Activated naive CD8-positive, alpha-beta T cell treated with anti-CD3 and anti-CD28 coated beads, Interleukin-2, amount 50 U/mL, for 24 hours (primary cell): ENCODE measurements around the gene PFN1.

Source experiments
- ATAC-seq: fragments of 150-1000 bp; cut with Tn5 transposase; one replicate; pipeline ENCODE4 v1.10.0; 2021
- DNase-seq: peaks from one replicate; pipeline ENCODE4 v3.0.0; 2021
- H3K27ac Mint-ChIP-seq: one replicate; pipeline ENCODE4 v1.8.0; 2021; ENCODE audit warnings: mild to moderate bottlenecking, mixed read lengths
- H3K27me3 Mint-ChIP-seq: one replicate; pipeline ENCODE4 v1.8.0; 2021; ENCODE audit warnings: mixed read lengths
- H3K36me3 Mint-ChIP-seq: one replicate; pipeline ENCODE4 v1.8.0; 2021; ENCODE audit warnings: low read depth, mixed read lengths
- H3K4me1 Mint-ChIP-seq: one replicate; pipeline ENCODE4 v1.8.0; 2021; ENCODE audit warnings: mixed read lengths
- H3K4me3 Mint-ChIP-seq: one replicate; pipeline ENCODE4 v1.8.0; 2021; ENCODE audit warnings: mild to moderate bottlenecking, moderate library complexity, mixed read lengths
- H3K9me3 Mint-ChIP-seq: one replicate; pipeline ENCODE4 v1.8.0; 2021; ENCODE audit warnings: mixed read lengths

The PFN1 gene

DNA sequence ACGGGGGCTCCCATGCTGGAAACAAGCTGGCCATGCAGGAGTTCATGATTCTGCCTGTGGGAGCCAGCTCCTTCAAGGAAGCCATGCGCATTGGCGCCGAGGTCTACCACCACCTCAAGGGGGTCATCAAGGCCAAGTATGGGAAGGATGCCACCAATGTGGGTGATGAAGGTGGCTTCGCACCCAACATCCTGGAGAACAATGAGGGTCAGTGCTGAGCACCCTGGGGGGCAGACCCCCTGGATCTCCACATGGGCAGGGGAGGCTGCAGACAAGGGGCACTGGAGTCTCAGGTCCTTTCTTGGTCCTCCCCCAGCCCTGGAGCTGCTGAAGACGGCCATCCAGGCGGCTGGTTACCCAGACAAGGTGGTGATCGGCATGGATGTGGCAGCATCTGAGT lies 6.8 kb upstream of the PFN1 start:
- ATAC-seq: no peak
- Mint-ChIP-seq H3K36me3 (peaks cover 3% of the 10 kb centered on the region), H3K4me1 (peaks cover 18% of the 10 kb centered on the region), H3K4me3 (no peak overlapping the region), H3K27ac (no peak overlapping the region), H3K27me3 (no peaks in the 10 kb centered on the region), H3K9me3 (no peaks in the 10 kb centered on the region)
- DNase-seq: no peak

GRCh38 chr17:4953451-4953961 lies 5.2 kb upstream of the PFN1 start:
- H3K9me3 Mint-ChIP-seq: no peaks in the 10 kb centered on the region
- peaks cover 20% of the 10 kb centered on the region for H3K4me1 Mint-ChIP-seq
- DNase-seq (no peak), ATAC-seq (no peak)
- H3K27me3 Mint-ChIP-seq: peaks cover 1% of the 10 kb centered on the region
- H3K27ac Mint-ChIP-seq: no peak overlapping the region
- H3K4me3 Mint-ChIP-seq: no peak overlapping the region
- peaks cover 3% of the 10 kb centered on the region for H3K36me3 Mint-ChIP-seq

- Mint-ChIP-seq H3K4me3 (peak overlapping the region; percentile 99), H3K4me1 (peaks cover 24% of the 10 kb centered on the region), H3K36me3 (peaks cover 13% of the 10 kb centered on the region), H3K27me3 (peaks cover 1% of the 10 kb centered on the region), H3K9me3 (no peaks in the 10 kb centered on the region), H3K27ac (peak overlapping the region; percentile 92)
- ATAC-seq (no peak), DNase-seq (no peak)
These were observed 3.2 kb upstream of the PFN1 start for GRCh38 chr17:4951486-4951885.

- ATAC-seq (no peak), DNase-seq (peak; percentile 28)
- Mint-ChIP-seq H3K9me3 (no peaks in the 10 kb centered on the region), H3K27ac (peak within 1 kb of the TSS; percentile 92), H3K36me3 (peaks cover 20% of the 10 kb centered on the region), H3K4me3 (peak within 1 kb of the TSS; percentile 99), H3K4me1 (peaks cover 29% of the 10 kb centered on the region), H3K27me3 (peaks cover 1% of the 10 kb centered on the region)
These were observed 2.4 kb upstream of the PFN1 start, which contains the start of gene ENO3 for GRCh38 chr17:4950746-4951204. Gene ENO3 (plus strand): TSS chr17:4951119. CDS start chr17:4951830, 711 bp downstream.

DNA sequence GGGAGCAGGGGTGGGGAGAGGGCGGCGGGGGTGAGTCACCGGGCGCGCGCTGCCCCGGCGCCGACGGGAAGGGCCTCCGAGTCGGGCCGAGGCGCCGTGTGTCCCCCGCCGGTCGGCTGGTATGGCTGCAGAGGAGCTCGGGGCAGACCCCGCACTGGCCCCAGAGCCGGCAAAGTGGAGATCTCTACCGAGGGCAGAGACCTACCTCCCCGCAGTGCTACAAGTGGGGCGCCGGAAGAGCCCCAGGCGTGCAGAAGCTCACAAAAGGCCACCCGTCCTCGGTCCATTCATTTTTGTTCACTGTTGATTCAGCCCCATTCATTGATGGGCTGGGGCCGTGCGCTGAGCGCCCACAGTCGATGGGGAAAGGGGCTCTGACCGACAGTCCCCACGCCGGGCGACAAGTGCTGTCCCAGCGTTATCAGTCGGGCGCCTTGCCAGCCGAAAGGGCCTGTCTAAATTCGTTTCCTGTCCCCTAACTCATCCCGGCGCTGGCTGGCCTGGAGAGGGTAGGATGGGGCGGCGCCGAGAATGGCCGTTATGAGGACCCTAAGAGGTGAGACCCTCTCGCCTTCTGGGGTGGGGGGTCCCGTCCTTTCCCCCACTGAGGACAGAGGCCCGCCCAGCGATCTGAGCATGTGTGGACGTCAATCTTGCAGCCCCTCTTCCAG lies 1.9 kb upstream of the PFN1 start:
- Mint-ChIP-seq H3K27me3 (peaks cover 1% of the 10 kb centered on the region), H3K4me3 (peak overlapping the region; percentile 99), H3K27ac (peak overlapping the region; percentile 92), H3K36me3 (peaks cover 26% of the 10 kb centered on the region), H3K4me1 (peaks cover 35% of the 10 kb centered on the region), H3K9me3 (no peaks in the 10 kb centered on the region)
- DNase-seq: peak; percentile 48
- ATAC-seq: peak; percentile 11

- H3K27ac Mint-ChIP-seq: peak overlapping the region; percentile 92
- DNase-seq: peak; percentile 79
- peaks cover 1% of the 10 kb centered on the region for H3K27me3 Mint-ChIP-seq
- H3K4me3 Mint-ChIP-seq: peak overlapping the region; percentile 99
- peaks cover 42% of the 10 kb centered on the region for H3K4me1 Mint-ChIP-seq
- ATAC-seq: peak; percentile 16
- peaks cover 32% of the 10 kb centered on the region for H3K36me3 Mint-ChIP-seq
- H3K9me3 Mint-ChIP-seq: no peaks in the 10 kb centered on the region
These were observed 1.2 kb upstream of the PFN1 start for GRCh38 chr17:4949321-4950074.

DNA sequence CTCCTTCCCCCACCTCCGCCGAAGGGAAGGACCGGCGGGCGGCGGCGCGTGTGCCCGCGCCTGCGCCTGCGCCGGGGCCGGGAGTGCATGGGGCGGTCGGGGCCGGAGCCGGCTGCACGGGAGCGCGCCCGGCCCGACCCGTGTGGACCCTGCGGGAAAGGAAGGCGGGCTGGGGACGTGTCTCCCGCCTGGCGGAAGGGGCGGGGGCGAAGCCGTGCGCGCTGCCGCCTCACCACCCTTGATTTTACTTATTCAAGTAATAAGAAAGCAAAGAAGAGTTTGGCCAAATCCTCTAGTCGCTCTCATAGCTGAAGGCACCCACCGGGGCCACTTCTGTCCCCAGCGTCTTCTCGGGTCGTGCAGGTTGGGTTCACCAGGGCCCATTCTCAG lies 596 bp upstream of the PFN1 start:
- Mint-ChIP-seq H3K36me3 (peaks cover 36% of the 10 kb centered on the region), H3K27me3 (peaks cover 1% of the 10 kb centered on the region), H3K9me3 (no peaks in the 10 kb centered on the region), H3K4me1 (peaks cover 48% of the 10 kb centered on the region), H3K4me3 (peak overlapping the region; percentile 99), H3K27ac (peak overlapping the region; percentile 100)
- DNase-seq: peak; percentile 81
- peak; percentile 34 for ATAC-seq

DNA sequence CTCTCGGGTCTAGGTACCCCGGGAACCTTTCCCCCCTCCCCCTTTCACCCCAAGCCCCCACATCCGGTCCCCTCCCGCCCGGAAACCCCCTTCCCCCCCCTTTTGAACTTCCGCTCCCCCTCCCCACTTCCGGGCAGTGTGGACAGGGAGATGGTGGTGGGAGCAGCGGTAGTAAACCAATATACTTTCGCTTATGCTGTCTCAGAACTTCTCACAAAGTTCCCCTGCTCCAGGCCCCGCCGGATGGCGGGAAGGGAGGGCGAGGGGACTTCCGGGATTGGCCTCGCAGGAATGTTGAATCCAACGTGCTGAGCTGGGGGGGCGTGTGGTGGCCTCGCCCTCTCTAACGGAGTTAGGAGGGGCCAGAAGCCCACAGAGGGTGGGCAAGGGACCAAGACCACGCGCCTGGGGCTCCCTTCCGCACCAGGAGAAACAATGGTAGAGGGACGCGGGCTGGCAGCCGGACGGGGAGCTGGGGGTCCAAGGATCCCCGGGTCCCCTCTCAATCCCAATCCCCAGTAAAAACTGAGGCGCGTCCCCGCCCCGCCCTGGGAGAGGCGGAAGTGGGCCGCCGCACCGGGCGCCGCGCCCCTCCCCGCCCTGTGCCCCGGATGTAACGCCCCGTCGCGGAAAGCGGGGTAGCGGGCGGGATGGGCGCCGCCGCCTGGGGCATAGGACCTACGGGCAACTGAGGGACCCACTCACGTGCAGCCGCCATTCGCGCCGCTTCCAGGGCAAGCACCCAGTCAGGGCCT lies 742 bp downstream of the PFN1 start:
- ATAC-seq: peak; percentile 3
- Mint-ChIP-seq H3K27ac (peak overlapping the region; percentile 100), H3K9me3 (no peaks in the 10 kb centered on the region), H3K4me3 (peak overlapping the region; percentile 99), H3K36me3 (peaks cover 43% of the 10 kb centered on the region), H3K27me3 (peaks cover 1% of the 10 kb centered on the region), H3K4me1 (peaks cover 61% of the 10 kb centered on the region)
- DNase-seq: peak; percentile 77

GRCh38 chr17:4947010-4947410 lies 1.3 kb downstream of the PFN1 start:
- ATAC-seq (no peak), DNase-seq (no peak)
- no peaks in the 10 kb centered on the region for H3K9me3 Mint-ChIP-seq
- H3K4me1 Mint-ChIP-seq: peaks cover 67% of the 10 kb centered on the region
- H3K27me3 Mint-ChIP-seq: peaks cover 1% of the 10 kb centered on the region
- H3K27ac Mint-ChIP-seq: peak overlapping the region; percentile 100
- H3K36me3 Mint-ChIP-seq: peaks cover 48% of the 10 kb centered on the region
- peak overlapping the region; percentile 99 for H3K4me3 Mint-ChIP-seq

DNA sequence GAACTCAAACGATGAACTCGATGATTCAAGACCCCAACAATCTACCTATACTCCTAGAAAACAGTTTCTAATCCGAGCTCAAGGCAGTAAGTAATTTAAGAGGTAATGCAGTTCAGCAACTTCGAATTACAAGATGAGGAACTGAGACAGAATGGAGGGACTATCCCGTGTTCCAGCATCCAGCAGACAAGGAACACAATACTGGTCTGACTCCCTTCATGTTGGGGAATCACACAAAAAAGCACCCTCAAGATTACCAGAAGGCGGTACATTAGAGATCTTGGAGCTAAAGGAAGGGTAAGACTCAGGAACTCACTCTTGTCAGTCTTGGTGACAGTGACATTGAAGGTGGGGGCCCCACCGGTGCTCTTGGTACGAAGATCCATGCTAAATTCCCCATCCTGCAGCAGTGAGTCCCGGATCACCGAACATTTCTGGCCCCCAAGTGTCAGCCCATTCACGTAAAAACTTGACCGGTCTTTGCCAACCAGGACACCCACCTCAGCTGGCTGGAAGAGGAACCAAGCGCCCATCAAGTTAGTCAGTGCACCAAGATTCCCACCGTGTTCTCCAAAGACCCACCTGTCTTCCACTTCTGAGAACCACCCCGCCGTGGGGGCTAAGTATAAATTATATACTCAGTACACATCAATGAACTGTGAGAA lies 1.9 kb downstream of the PFN1 start:
- H3K4me1 Mint-ChIP-seq: peaks cover 70% of the 10 kb centered on the region
- peaks cover 1% of the 10 kb centered on the region for H3K27me3 Mint-ChIP-seq
- peaks cover 54% of the 10 kb centered on the region for H3K36me3 Mint-ChIP-seq
- peak overlapping the region; percentile 100 for H3K27ac Mint-ChIP-seq
- no peaks in the 10 kb centered on the region for H3K9me3 Mint-ChIP-seq
- DNase-seq (no peak), ATAC-seq (no peak)
- peak overlapping the region; percentile 99 for H3K4me3 Mint-ChIP-seq

DNA sequence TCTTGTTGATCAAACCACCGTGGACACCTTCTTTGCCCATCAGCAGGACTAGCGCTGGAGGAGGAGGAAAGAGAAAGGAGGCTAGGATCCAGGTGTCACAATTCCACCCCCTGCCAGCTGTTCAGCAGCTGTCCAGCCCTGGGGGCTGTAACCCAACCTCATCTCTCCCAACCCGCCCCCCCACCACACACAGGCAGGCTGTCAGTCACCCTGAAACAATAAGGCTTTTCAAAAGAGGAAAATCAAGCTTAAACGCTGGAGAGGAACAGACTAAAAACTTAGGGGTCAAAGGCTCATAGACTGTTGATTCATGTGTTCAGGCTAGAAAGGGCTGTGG lies 2.4 kb downstream of the PFN1 start:
- peak overlapping the region; percentile 99 for H3K4me3 Mint-ChIP-seq
- no peak for DNase-seq
- peaks cover 59% of the 10 kb centered on the region for H3K36me3 Mint-ChIP-seq
- peaks cover 1% of the 10 kb centered on the region for H3K27me3 Mint-ChIP-seq
- no peaks in the 10 kb centered on the region for H3K9me3 Mint-ChIP-seq
- peaks cover 70% of the 10 kb centered on the region for H3K4me1 Mint-ChIP-seq
- no peak for ATAC-seq
- H3K27ac Mint-ChIP-seq: peak overlapping the region; percentile 100

GRCh38 chr17:4945176-4945943 lies 3.0 kb downstream of the PFN1 start:
- ATAC-seq: peak; percentile 59
- peaks cover 64% of the 10 kb centered on the region for H3K4me1 Mint-ChIP-seq
- H3K4me3 Mint-ChIP-seq: peak overlapping the region; percentile 99

DNA sequence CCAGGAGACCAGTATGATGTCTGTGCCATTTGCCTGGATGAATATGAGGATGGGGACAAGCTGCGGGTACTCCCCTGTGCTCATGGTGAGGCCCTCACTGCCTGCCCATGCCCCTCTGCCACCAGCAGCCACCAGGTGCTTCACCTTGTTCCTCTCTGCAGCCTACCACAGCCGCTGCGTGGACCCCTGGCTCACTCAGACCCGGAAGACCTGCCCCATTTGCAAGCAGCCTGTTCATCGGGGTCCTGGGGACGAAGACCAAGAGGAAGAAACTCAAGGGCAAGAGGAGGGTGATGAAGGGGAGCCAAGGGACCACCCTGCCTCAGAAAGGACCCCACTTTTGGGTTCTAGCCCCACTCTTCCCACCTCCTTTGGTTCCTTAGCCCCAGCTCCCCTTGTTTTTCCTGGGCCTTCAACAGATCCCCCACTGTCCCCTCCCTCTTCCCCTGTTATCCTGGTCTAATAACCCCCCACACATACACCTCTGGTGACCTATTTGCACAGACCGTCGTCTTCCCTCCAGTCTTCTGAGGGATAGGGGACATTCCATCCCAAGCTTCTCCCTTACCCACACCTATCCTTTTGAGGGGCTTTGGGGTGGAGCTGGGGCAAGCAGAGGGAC lies 3.7 kb downstream of the PFN1 start:
- H3K27ac Mint-ChIP-seq: peak overlapping the region; percentile 100
- H3K36me3 Mint-ChIP-seq: peaks cover 59% of the 10 kb centered on the region
- DNase-seq (peak; percentile 52), ATAC-seq (no peak)
- peaks cover 3% of the 10 kb centered on the region for H3K27me3 Mint-ChIP-seq
- H3K4me3 Mint-ChIP-seq: peak overlapping the region; percentile 99
- peaks cover 63% of the 10 kb centered on the region for H3K4me1 Mint-ChIP-seq
- H3K9me3 Mint-ChIP-seq: no peaks in the 10 kb centered on the region

More at GRCh38 chr17:4945176-4945943, 3.0 kb downstream of the PFN1 start:
- DNase-seq: peak; percentile 88
- Mint-ChIP-seq H3K27me3 (peaks cover 1% of the 10 kb centered on the region), H3K9me3 (no peaks in the 10 kb centered on the region), H3K27ac (peak overlapping the region; percentile 100), H3K36me3 (peaks cover 59% of the 10 kb centered on the region)
